Activated CD4-positive, CD25-positive, alpha-beta regulatory T cell treated with anti-CD3 and anti-CD28 coated beads, Interleukin-2, amount 50 U/mL, for 24 hours (primary cell): Measurements from ENCODE around the gene PLEKHM1.
"Not testable (repeated sequence)": the region's sequence is repeated elsewhere in the genome, so short reads cannot be mapped to it uniquely, and the experiment has no call there.

ENCODE experiments used
- ATAC-seq, 2 donors: fragments of 150-1000 bp; cut with Tn5 transposase; one replicate each; pipeline ENCODE4 v1.10.0; 2021; ENCODE audit warnings: mild to moderate bottlenecking in 1 of 2, moderate library complexity in 1 of 2

PLEKHM1 gene

GRCh38 chr17:45490615-45491433, at the start of gene PLEKHM1:
Gene PLEKHM1, minus strand, starts transcription at chr17:45490721. Its CDS starts 8,237 bp downstream, at chr17:45482484.
- ATAC-seq = peak; percentile 99

DNA sequence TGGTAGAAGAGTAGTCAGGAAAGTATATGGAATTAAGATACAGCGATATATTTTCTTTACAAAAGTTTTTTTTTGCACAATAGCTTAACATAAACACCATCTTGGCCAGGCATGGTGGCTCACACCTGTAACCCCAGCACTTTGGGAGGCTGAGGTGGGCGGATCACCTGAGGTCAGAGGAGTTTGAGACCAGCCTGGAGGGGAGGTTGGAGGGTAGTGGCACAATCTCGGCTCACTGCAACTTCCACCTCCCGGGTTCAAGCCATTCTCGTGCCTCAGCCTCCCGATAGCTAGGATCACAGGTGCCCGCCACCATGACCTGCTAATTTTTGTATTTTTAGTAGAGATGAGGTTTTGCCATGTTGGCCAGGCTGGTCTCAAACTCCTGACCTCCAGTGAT, 47.6 kb upstream of the PLEKHM1 start:
- not testable (repeated sequence) for ATAC-seq

DNA sequence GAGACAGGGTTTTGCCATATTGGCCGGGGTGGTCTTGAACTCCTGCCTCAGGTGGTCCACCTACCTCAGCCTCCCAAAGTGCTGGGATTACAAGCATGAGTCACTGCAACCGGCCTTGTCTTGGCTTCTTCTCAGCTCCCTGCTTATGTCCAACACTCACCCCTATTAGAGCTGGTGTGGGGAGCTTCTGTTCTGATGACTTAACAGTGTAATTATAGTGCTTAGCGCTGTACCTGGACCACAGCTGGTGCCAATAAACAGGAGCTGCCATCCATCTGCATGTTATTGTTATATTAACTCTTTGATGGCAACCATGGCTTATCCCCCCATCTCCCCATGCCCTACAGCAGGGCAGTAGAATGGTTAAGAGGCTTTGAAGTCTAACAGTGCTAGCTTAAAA, 15.6 kb upstream of the PLEKHM1 start:
- ATAC-seq = not testable (repeated sequence)

DNA sequence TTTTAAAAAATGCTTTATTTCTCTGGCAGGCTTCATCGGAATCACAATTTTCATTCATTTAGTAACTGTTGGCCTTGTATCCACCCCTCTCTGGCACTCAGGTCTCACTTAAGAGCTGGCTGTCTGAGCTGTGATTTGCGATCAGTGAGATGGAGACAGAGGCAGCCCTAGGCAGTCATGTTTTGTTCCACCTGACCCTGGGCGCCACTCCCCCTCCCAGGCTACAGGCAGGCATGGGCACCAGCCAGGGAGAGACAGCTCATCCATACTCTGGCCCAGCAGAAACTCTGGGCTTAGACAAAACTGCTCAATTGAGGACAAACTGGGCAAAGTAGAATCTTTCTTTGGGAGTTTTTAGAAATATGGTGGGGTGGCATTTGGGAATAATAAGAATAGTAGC, 14.7 kb upstream of the PLEKHM1 start:
- not testable (repeated sequence) for ATAC-seq

GRCh38 chr17:45501092-45501707, 10.7 kb upstream of the PLEKHM1 start:
- not testable (repeated sequence) for ATAC-seq

GRCh38 chr17:45500478-45500877, 10.0 kb upstream of the PLEKHM1 start:
- ATAC-seq = not testable (repeated sequence)

GRCh38 chr17:45499208-45499607, 8.7 kb upstream of the PLEKHM1 start:
- ATAC-seq = not testable (repeated sequence)

- not testable (repeated sequence) for ATAC-seq
These were observed 7.9 kb upstream of the PLEKHM1 start for GRCh38 chr17:45498377-45498776.

GRCh38 chr17:45497449-45497848, 6.9 kb upstream of the PLEKHM1 start:
- not testable (repeated sequence) for ATAC-seq

DNA sequence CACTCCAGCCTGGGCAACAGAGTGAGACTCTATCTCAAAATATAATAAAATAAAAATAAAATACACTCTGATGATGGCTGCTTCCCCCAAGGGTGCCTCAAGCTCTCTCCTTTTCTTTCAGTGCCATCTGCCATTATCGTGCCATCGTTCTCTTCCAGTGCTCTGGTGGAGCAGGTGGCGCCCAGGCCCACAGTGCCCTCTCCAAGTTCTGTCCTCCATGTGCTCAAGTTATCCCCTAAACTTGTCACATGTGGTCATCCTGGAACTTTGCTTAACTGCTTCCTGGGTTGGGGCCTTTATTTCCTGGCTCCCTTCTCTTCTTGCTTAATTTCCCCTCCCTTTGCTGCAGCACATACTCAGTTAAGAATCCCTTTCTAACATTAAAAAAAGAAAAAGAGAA, 6.0 kb upstream of the PLEKHM1 start:
- ATAC-seq = not testable (repeated sequence)

DNA sequence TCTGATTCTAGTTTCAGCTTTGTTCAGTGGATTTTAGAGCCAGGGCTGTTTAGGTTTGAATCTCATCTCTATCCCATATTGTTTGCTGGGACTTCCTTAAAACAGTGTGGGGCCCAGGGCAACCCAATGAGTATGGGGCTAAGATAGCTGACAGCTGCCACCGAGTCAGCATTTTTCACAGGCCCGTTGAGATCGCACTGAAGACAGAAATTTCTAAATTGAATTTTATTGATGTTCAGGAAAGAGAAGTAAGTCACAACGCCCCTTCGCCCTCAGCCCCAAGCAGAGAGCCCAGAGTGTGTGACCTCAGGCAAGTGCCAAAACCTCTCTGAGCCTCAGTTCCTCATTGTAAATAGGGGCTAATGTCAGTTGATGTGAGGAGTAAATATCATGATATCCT, 4.0 kb upstream of the PLEKHM1 start:
- not testable (repeated sequence) for ATAC-seq

DNA sequence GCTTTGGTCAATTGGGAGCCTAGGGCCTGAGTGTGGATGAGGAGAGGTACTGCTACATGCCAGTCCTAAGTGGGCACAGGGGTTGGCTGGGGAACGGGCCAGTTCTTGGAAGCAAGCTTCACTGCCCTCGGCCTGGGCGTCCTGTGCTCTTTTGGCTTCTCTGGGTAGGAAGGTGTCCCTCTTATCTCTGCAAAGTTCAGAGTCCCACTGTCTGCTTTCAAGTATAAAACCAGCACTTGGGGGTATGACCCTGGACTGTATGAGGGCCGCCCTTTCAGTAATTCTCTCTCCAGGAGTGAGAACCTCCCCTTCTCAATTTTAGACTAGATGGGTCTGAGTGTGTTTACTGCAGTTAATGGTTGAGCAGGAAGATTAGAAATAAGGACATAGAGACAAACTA, 1.6 kb upstream of the PLEKHM1 start:
- ATAC-seq = not testable (repeated sequence)

- ATAC-seq = peak; percentile 6 to 8
These were observed 323 bp downstream of the PLEKHM1 start for GRCh38 chr17:45490198-45490597.

GRCh38 chr17:45487704-45488103, 2.8 kb downstream of the PLEKHM1 start:
- not testable (repeated sequence) for ATAC-seq

DNA sequence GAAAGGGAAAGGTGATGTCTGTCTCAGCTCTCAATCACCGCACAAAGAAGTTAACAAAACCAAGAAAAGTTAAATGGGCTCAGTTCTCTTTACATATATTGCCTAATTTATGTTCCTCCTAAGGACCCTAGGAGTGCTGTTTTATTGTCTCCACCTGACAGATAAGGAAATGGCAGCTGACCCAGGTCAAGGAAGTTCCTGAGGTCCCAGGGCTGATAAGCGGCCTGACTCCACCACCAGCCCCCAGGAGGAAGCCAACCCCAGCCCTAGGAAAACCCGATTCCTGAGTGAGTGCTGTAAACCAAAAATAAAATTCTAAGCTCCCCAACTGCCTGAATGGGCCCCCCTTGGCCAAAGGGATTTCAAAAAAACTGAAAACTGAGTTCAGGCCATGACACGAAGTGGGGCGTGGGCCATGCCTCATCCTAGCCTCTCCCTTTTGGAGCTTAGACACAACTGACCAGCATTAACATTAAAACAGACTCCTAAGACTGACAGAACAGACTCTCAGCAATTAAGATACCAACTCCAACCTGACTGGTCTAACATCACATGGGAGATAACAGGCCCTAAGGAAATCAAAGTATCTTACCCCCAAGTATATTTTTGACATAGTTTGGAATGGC, 6.8 kb downstream of the PLEKHM1 start:
- not testable (repeated sequence) for ATAC-seq

- not testable (repeated sequence) for ATAC-seq
These were observed 7.3 kb downstream of the PLEKHM1 start for GRCh38 chr17:45483177-45483576.

- ATAC-seq = not testable (repeated sequence)
These were observed 8.2 kb downstream of the PLEKHM1 start for GRCh38 chr17:45482317-45482716.

GRCh38 chr17:45475436-45475835, 15.1 kb downstream of the PLEKHM1 start:
- ATAC-seq = not testable (repeated sequence)

DNA sequence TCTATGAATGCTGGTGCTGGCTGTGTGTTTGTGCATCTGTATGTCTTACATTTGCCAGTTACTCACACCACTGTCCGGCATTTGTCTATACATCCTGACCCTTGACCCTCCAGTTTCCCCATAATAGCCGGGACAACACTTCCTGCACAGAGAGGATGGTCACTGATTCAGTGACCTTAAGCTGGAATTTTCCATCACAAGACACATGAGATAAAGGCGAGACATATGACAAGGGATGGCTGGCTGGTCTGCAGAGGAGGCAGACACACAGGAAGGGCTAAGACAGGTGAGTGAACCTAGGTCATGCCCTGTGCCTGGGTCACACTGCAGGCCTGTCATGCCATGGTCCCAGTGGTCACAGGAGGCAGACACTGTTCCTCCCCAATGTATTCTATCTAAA, 18.3 kb downstream of the PLEKHM1 start:
- ATAC-seq = not testable (repeated sequence)

DNA sequence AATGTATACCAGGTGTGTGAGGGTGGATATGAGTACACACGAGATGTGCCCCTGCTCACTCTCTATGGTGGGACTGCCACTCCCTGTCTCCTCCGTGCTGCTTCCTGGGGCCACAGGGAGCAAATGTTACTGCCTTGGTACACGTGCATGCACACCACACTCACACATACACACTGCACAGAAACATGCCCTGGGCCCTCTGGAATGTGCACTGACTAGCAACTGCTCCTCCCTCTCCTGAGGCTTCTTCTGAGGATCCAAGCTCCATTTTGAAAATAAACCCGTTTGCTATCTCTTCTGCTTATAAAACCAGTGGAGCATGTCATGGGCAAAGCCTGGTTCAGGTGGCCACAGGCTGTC, 21.3 kb downstream of the PLEKHM1 start:
- not testable (repeated sequence) for ATAC-seq

GRCh38 chr17:45468293-45469203, 22.0 kb downstream of the PLEKHM1 start:
- ATAC-seq = not testable (repeated sequence)
